ENCODE results near the gene MYZAP.

MYZAP gene

GRCh38 chr15:57625703-57626448, 34.2 kb downstream of the MYZAP start:
- no peak for DNase-seq (ENCODE audit: low read depth, low spot score)

GRCh38 chr15:57626713-57627440, 35.2 kb downstream of the MYZAP start:
- no peak for DNase-seq (ENCODE audit: low read depth, low spot score)

GRCh38 chr15:57631386-57632110, 39.8 kb downstream of the MYZAP start:
- DNase-seq (ENCODE audit: low read depth, low spot score) = no peak

GRCh38 chr15:57634290-57634689, 42.6 kb downstream of the MYZAP start:
- no peak for DNase-seq (ENCODE audit: low read depth, low spot score)

GRCh38 chr15:57635300-57635909, 43.7 kb downstream of the MYZAP start:
- DNase-seq (ENCODE audit: low read depth, low spot score) = peak; percentile 28

GRCh38 chr15:57637846-57638245, 46.1 kb downstream of the MYZAP start:
- no peak for DNase-seq (ENCODE audit: low read depth, low spot score)

GRCh38 chr15:57639306-57639705, 47.6 kb downstream of the MYZAP start:
- DNase-seq (ENCODE audit: low read depth, low spot score) = no peak

GRCh38 chr15:57640930-57641682, 49.4 kb downstream of the MYZAP start:
- DNase-seq (ENCODE audit: low read depth, low spot score) = peak; percentile 46

- DNase-seq (ENCODE audit: low read depth, low spot score) = no peak
These were observed 52.1 kb downstream of the MYZAP start for GRCh38 chr15:57643826-57644225.

GRCh38 chr15:57646087-57646486, 54.4 kb downstream of the MYZAP start:
- no peak for DNase-seq (ENCODE audit: low read depth, low spot score)

GRCh38 chr15:57647071-57647790, 55.5 kb downstream of the MYZAP start:
- DNase-seq (ENCODE audit: low read depth, low spot score) = no peak

GRCh38 chr15:57647791-57648130, 56.1 kb downstream of the MYZAP start:
- DNase-seq (ENCODE audit: low read depth, low spot score) = no peak

GRCh38 chr15:57649138-57649537, 57.4 kb downstream of the MYZAP start:
- DNase-seq (ENCODE audit: low read depth, low spot score) = no peak

- no peak for DNase-seq (ENCODE audit: low read depth, low spot score)
These were observed 59.7 kb downstream of the MYZAP start for GRCh38 chr15:57651445-57651844.

GRCh38 chr15:57652481-57652880, 60.8 kb downstream of the MYZAP start:
- no peak for DNase-seq (ENCODE audit: low read depth, low spot score)

- DNase-seq (ENCODE audit: low read depth, low spot score) = no peak
These were observed 62.6 kb downstream of the MYZAP start for GRCh38 chr15:57654153-57654852.

- DNase-seq (ENCODE audit: low read depth, low spot score) = no peak
These were observed 63.3 kb downstream of the MYZAP start for GRCh38 chr15:57655053-57655452.

GRCh38 chr15:57655809-57656208, 64.1 kb downstream of the MYZAP start:
- no peak for DNase-seq (ENCODE audit: low read depth, low spot score)

- no peak for DNase-seq (ENCODE audit: low read depth, low spot score)
These were observed 64.7 kb downstream of the MYZAP start for GRCh38 chr15:57656434-57656833.

GRCh38 chr15:57657619-57658018, 65.9 kb downstream of the MYZAP start:
- no peak for DNase-seq (ENCODE audit: low read depth, low spot score)
